Measurements from ENCODE around the gene BMPR2.
"Not testable (repeated sequence)": the region's sequence is repeated elsewhere in the genome, so short reads cannot be mapped to it uniquely, and the experiment has no call there.

BMPR2 gene

DNA sequence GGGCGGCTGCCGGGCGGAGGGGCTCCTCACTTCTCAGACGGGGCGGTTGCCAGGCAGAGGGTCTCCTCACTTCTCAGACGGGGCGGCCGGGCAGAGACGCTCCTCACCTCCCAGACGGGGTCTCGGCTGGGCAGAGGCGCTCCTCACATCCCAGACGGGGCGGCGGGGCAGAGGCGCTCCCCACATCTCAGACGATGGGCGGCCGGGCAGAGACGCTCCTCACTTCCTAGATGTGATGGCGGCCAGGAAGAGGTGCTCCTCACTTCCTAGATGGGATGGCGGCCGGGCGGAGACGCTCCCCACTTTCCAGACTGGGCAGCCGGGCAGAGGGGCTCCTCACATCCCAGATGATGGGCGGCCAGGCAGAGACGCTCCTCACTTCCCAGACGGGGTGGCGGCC lies 159.2 kb downstream of the BMPR2 start:
- not testable (repeated sequence) for DNase-seq (ENCODE audit: low spot score)

DNA sequence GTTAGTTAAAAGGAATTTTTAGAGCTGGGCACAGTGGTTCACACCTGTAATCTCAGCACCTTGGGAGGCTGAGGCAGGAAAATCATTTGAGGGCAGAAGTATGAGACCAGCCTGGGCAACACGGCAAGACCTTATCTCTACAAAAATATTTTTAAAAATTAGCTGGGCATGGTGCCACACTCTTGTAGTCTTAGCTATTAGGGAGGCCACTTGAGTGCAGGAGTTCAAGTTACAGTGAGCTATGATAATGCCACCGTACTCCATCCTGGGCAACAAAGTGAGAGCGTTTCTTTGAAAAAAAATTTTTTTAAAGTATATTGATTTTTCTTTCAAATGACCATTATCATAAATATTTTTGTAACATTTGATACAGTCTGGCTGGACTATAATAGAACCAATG lies 165.0 kb downstream of the BMPR2 start:
- DNase-seq (ENCODE audit: low spot score) = no peak

- DNase-seq (ENCODE audit: low spot score) = no peak
These were observed 166.0 kb downstream of the BMPR2 start for GRCh38 chr2:202542142-202542541.

DNA sequence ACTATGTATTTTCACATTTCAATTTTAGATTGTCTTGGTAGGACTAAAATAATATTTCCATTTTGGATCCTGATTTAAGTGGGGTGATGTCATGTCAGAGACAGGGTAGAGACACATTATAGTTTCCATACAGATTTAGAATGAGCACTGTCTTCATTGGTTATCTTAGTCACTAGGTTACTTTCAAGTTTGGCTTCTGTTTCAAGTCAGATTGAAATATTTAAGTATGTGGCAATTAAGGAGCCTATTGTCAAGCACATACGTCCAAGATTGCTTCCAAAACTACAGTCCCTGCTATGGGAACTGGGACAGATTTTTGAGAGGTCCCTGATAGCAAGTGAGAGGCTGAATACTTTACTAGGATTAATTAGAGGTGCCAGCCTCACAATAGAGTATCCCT lies 169.4 kb downstream of the BMPR2 start:
- DNase-seq (ENCODE audit: low spot score) = no peak

- DNase-seq (ENCODE audit: low spot score) = no peak
These were observed 169.8 kb downstream of the BMPR2 start for GRCh38 chr2:202545931-202546330.

GRCh38 chr2:202546499-202547141 lies 170.5 kb downstream of the BMPR2 start:
- not testable (repeated sequence) for DNase-seq (ENCODE audit: low spot score)

DNA sequence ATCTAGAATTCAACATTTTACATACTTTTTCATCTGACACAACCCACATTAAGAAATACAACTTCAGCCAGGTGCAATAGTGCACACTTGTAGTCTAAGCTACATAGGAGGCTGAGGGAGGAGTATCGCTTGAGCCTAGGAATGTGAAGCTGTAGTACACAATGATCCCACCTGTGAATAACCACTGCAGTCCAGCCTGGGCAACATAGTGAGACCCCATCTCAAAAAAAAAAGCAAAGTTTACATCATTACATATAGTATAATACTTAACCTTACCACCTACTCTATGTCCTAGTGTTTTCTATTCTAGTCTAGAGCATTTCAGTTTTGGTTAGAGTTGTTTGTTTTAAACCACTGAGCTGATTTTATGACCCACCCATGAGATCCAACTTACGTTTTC lies 172.1 kb downstream of the BMPR2 start:
- DNase-seq (ENCODE audit: low spot score) = no peak

- not testable (repeated sequence) for DNase-seq (ENCODE audit: low spot score)
These were observed 174.9 kb downstream of the BMPR2 start for GRCh38 chr2:202551000-202551399.

DNA sequence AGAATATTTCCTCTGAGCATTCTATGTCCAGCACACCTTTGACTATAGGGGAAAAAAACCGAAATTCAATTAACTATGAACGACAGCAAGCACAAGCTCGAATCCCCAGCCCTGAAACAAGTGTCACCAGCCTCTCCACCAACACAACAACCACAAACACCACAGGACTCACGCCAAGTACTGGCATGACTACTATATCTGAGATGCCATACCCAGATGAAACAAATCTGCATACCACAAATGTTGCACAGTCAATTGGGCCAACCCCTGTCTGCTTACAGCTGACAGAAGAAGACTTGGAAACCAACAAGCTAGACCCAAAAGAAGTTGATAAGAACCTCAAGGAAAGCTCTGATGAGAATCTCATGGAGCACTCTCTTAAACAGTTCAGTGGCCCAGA lies 179.2 kb downstream of the BMPR2 start:
- DNase-seq (ENCODE audit: low spot score) = no peak

GRCh38 chr2:202560200-202560599 lies 184.1 kb downstream of the BMPR2 start:
- no peak for DNase-seq (ENCODE audit: low spot score)

- DNase-seq (ENCODE audit: low spot score) = no peak
These were observed 188.1 kb downstream of the BMPR2 start for GRCh38 chr2:202564226-202564625.

GRCh38 chr2:202566286-202566685 lies 190.2 kb downstream of the BMPR2 start:
- DNase-seq (ENCODE audit: low spot score) = no peak

DNA sequence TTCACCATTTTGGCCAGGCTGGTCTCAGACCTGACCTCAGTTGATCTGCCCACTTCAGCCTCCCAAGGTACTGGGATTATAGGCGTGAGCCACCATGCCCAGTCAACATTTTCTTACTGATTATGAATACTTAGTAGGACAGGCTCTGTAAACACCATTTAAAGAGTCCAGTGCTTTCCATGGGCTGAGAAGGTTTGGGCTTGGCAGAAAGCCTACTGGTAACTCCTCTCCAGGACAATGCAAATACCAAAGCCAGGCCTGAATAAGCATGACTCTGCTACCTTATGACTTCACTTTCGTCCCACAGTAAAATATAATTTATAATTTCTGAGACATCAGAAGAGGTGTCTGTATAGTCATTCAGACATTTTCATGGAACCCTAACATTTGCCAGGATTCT lies 198.4 kb downstream of the BMPR2 start:
- DNase-seq (ENCODE audit: low spot score) = no peak

DNA sequence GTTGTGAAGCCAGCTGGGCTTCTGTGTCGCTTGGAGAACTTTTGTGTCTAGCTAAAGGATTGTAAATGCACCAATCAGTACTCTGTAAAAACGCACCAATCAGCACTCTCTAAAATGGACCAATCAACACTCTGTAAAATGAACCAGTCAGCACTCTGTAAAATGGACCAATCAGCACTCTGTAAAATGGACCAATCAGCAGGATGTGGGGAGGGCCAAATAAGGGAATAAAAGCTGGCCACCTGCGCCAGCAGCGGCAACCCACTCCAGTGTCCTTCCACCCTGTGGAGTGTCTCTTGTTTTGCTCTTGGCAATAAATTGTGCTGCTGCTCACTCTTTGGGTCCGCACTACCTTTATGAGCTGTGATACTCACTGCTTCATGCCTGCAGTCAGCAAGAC lies 199.1 kb downstream of the BMPR2 start:
- DNase-seq (ENCODE audit: low spot score) = not testable (repeated sequence)

- DNase-seq (ENCODE audit: low spot score) = no peak
These were observed 201.4 kb downstream of the BMPR2 start for GRCh38 chr2:202577250-202578183.

DNA sequence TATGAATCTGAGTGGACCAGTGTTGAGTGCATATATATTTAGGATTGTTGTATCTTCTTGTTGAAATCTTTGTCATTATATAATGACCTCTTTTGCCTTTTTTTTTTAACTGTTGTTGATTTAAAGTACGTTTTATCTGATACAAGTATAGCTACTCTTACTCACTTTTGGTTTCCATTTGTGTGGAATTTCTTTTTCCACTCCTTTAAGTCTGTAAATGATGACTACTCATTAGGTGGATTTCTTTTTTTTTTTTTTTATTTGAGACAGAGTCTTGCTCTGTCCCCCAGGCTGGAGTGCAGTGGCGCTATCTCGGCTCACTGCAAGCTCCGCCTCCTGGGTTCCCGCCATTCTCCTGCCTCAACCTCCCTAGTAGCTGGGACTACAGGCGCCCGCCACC lies 206.7 kb downstream of the BMPR2 start:
- not testable (repeated sequence) for DNase-seq (ENCODE audit: low spot score)

- DNase-seq (ENCODE audit: low spot score) = no peak
These were observed 207.6 kb downstream of the BMPR2 start for GRCh38 chr2:202583709-202584219.

GRCh38 chr2:202588647-202589581 lies 212.8 kb downstream of the BMPR2 start:
- DNase-seq (ENCODE audit: low spot score) = peak; percentile 84

DNA sequence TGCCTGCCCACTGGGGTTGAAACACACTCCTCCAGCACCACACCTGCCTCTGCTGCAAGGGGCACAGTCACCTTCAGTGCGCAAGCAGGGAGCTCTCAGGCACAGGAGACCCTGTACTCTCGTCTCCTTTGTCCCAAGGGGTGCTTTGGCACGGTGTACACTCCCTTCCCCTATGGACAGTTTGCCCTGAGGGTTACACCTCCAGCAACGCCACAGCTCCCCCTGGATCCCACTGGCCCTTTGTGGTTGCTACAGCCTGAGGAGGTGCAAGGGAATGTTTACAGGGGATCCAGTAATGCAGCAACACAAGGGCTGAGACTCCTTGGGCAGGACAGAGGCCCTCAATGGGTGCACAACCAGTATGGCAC lies 213.4 kb downstream of the BMPR2 start:
- peak; percentile 33 for DNase-seq (ENCODE audit: low spot score)

DNA sequence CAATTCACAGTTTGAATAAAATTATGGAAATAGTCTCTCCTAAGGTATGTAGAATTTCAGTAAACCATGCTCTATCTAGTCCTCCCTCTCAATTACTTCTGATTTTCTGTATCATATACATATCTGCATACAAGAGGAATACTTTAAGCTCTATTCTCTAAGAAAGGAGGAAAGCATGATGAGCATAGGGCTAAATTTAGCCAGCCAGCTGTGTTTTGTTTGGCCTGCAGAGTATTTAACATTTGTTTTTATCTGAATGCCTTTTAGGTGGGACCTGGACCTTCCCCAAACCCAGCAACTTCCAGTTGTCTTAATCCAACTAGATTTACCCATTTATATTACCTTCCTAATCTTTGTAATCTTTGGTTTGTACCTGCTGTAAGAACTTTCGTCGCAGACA lies 216.4 kb downstream of the BMPR2 start:
- no peak for DNase-seq (ENCODE audit: low spot score)

DNA sequence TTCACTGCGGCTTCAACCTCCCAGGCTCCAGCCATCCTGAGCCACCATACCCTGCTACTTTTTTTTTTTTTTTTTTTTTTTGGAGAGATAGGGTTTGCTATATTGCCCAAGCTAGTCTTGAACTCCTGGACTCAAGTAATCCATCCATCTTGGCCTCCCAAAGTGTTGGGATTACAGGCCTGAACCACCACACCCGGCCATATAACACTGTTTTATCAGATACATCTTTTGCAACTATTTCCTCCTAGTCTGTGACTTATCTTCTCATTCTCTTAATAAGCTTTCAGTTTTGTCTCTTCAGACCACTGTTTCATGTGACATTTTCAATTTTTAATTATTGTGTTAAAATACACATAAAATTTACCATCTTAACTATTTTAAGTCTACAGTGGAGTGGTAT lies 223.0 kb downstream of the BMPR2 start:
- DNase-seq (ENCODE audit: low spot score) = no peak

DNA sequence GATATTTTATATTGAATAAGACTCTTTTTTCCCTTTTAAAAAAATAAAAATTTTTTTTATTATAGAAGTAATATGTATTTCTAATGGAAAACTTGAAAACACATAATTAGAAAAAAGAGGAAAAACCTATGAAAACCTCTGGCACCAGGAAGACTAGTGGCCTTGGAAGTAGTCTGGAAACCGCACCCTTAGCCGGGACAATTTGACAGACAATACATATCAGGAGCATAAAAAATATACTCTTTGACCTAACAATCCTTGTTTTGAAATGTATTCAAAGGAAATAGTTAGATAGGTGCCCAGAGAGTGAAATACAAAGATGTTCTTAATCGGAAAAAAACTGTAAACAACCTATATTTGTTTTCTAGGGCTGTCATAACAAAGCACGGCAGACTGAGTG lies 223.8 kb downstream of the BMPR2 start:
- DNase-seq (ENCODE audit: low spot score) = no peak

All from iPS-NIHi11 (cell line).